Measurements from ENCODE around the gene BEAN1. TPM values are rescaled to one million over a fixed set of nuclear protein-coding genes. Genes with fewer than 3 reads are reported as not detected.
"Not testable (repeated sequence)": the region's sequence is repeated elsewhere in the genome, so short reads cannot be mapped to it uniquely, and the experiment has no call there.

Gene BEAN1
- polyA plus RNA-seq, 1 donor from 2014 or later, result 0.16 TPM

- H3K9me2 ChIP-seq (ENCODE audit: insufficient read depth, low read length), result no peaks in the 10 kb centered on the region
- no peaks in the 10 kb centered on the region for H3K36me3 ChIP-seq (ENCODE audit: insufficient read depth, low read length)
- H2AFZ ChIP-seq (ENCODE audit: low read depth, low read length), result no peak overlapping the region
- H3K4me2 ChIP-seq (ENCODE audit: low read length), result no peak overlapping the region
- H3K4me3 ChIP-seq (ENCODE audit: low read length), result no peak overlapping the region
- TF ChIP-seq SMC3 (conservative IDR thresholded peaks at IDR 0.05; ENCODE audit: poor library complexity) (no peak), TAF1 (IDR thresholded peaks at IDR 0.05; ENCODE audit: low read depth) (no peak), MXI1 (conservative IDR thresholded peaks at IDR 0.05; ENCODE audit: poor library complexity, severe bottlenecking) (no peak), EP300 (conservative IDR thresholded peaks at IDR 0.05; ENCODE audit: poor library complexity, severe bottlenecking) (no peak), POLR2AphosphoS5 (IDR thresholded peaks at IDR 0.05) (no peak), REST (IDR thresholded peaks at IDR 0.05; ENCODE audit: borderline replicate concordance) (no peak), EZH2 (IDR thresholded peaks at IDR 0.05; ENCODE audit: borderline replicate concordance, insufficient read depth, low read length, poor library complexity, severe bottlenecking) (no peak), RAD21 (conservative IDR thresholded peaks at IDR 0.05) (no peak)
- TF ChIP-seq, protein P1, sequence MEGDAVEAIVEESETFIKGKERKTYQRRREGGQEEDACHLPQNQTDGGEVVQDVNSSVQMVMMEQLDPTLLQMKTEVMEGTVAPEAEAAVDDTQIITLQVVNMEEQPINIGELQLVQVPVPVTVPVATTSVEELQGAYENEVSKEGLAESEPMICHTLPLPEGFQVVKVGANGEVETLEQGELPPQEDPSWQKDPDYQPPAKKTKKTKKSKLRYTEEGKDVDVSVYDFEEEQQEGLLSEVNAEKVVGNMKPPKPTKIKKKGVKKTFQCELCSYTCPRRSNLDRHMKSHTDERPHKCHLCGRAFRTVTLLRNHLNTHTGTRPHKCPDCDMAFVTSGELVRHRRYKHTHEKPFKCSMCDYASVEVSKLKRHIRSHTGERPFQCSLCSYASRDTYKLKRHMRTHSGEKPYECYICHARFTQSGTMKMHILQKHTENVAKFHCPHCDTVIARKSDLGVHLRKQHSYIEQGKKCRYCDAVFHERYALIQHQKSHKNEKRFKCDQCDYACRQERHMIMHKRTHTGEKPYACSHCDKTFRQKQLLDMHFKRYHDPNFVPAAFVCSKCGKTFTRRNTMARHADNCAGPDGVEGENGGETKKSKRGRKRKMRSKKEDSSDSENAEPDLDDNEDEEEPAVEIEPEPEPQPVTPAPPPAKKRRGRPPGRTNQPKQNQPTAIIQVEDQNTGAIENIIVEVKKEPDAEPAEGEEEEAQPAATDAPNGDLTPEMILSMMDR (IDR thresholded peaks at IDR 0.05; ENCODE audit: poor library complexity, severe bottlenecking), result no peak
- H3K27ac ChIP-seq (ENCODE audit: low read length), result no peak overlapping the region
- no peaks in the 10 kb centered on the region for H4K20me1 ChIP-seq (ENCODE audit: insufficient read depth)
- no peaks in the 10 kb centered on the region for H3K79me2 ChIP-seq (replicated peaks; ENCODE audit: insufficient read depth, low read length)
- no peaks in the 10 kb centered on the region for H3F3A ChIP-seq (ENCODE audit: insufficient read depth, low read length, poor library complexity, severe bottlenecking)
- H3K27me3 ChIP-seq (ENCODE audit: insufficient read depth, low read depth, low read length), result no peaks in the 10 kb centered on the region
- H3K9me3 ChIP-seq (ENCODE audit: low read length), result no peaks in the 10 kb centered on the region
- H3K9ac ChIP-seq (ENCODE audit: low read length), result no peak overlapping the region
These were observed 20.4 kb downstream of the BEAN1 start for GRCh38 chr16:66447491-66447890.

GRCh38 chr16:66451548-66451947 lies 24.5 kb downstream of the BEAN1 start:
- Histone ChIP-seq H3K9me3 (ENCODE audit: low read length) (no peaks in the 10 kb centered on the region), H3K9me2 (ENCODE audit: insufficient read depth, low read length) (no peaks in the 10 kb centered on the region), H3K4me2 (ENCODE audit: low read length) (no peak overlapping the region), H3K9ac (ENCODE audit: low read length) (no peak overlapping the region), H3K27ac (ENCODE audit: low read length) (no peak overlapping the region), H3F3A (ENCODE audit: insufficient read depth, low read length, poor library complexity, severe bottlenecking) (no peaks in the 10 kb centered on the region), H3K36me3 (ENCODE audit: insufficient read depth, low read length) (no peaks in the 10 kb centered on the region), H3K79me2 (replicated peaks; ENCODE audit: insufficient read depth, low read length) (no peaks in the 10 kb centered on the region), H3K4me3 (ENCODE audit: low read length) (no peak overlapping the region), H2AFZ (ENCODE audit: low read depth, low read length) (no peak overlapping the region), H4K20me1 (ENCODE audit: insufficient read depth) (no peaks in the 10 kb centered on the region), H3K27me3 (ENCODE audit: insufficient read depth, low read depth, low read length) (no peaks in the 10 kb centered on the region)
- TF ChIP-seq POLR2AphosphoS5 (IDR thresholded peaks at IDR 0.05), result no peak
- TF ChIP-seq MXI1 (conservative IDR thresholded peaks at IDR 0.05; ENCODE audit: poor library complexity, severe bottlenecking), result no peak
- no peak for TF ChIP-seq EZH2 (IDR thresholded peaks at IDR 0.05; ENCODE audit: borderline replicate concordance, insufficient read depth, low read length, poor library complexity, severe bottlenecking)
- TF ChIP-seq TAF1 (IDR thresholded peaks at IDR 0.05; ENCODE audit: low read depth), result no peak
- TF ChIP-seq RAD21 (conservative IDR thresholded peaks at IDR 0.05), result no peak
- TF ChIP-seq REST (IDR thresholded peaks at IDR 0.05; ENCODE audit: borderline replicate concordance), result no peak
- TF ChIP-seq, protein P1 (IDR thresholded peaks at IDR 0.05; ENCODE audit: poor library complexity, severe bottlenecking), result no peak
- TF ChIP-seq EP300 (conservative IDR thresholded peaks at IDR 0.05; ENCODE audit: poor library complexity, severe bottlenecking), result no peak
- TF ChIP-seq SMC3 (conservative IDR thresholded peaks at IDR 0.05; ENCODE audit: poor library complexity), result no peak

GRCh38 chr16:66453230-66453629 lies 26.1 kb downstream of the BEAN1 start:
- H3K79me2 ChIP-seq (replicated peaks; ENCODE audit: insufficient read depth, low read length); H3K4me2 ChIP-seq (ENCODE audit: low read length); H3F3A ChIP-seq (ENCODE audit: insufficient read depth, low read length, poor library complexity, severe bottlenecking); H3K36me3 ChIP-seq (ENCODE audit: insufficient read depth, low read length); H3K27ac ChIP-seq (ENCODE audit: low read length); H3K4me3 ChIP-seq (ENCODE audit: low read length); H3K9me2 ChIP-seq (ENCODE audit: insufficient read depth, low read length); H3K27me3 ChIP-seq (ENCODE audit: insufficient read depth, low read depth, low read length); H2AFZ ChIP-seq (ENCODE audit: low read depth, low read length); H4K20me1 ChIP-seq (ENCODE audit: insufficient read depth); H3K9me3 ChIP-seq (ENCODE audit: low read length); H3K9ac ChIP-seq (ENCODE audit: low read length): not testable (repeated sequence)
